Esophagus muscularis mucosa (tissue), 4 donors: ENCODE measurements around the gene SLC7A14.

ENCODE experiments used
- EP300 ChIP-seq: sonication (generic); formaldehyde crosslinking; IDR thresholded peaks from one replicate; pipeline ENCODE4 v1.6.1; 2017; ENCODE audit warnings: antibody characterized with exemption
- POLR2A ChIP-seq: fragments of 450-650 bp; IDR thresholded peaks from one replicate; pipeline ENCODE4 v1.6.1; 2017; ENCODE audit warnings: antibody characterized with exemption, moderate library complexity, mild to moderate bottlenecking, low read depth
- POLR2AphosphoS5 ChIP-seq, 2 donors: sonication (generic); formaldehyde crosslinking; IDR thresholded peaks; one replicate each; pipeline ENCODE4 v1.6.1; 2017; ENCODE audit warnings: antibody characterized with exemption in 2 of 2
- TF ChIP-seq, protein P1 (sequence below), 3 experiments: fragments of 200-600 bp in 2 of 3; fragments of 450-650 bp in 1 of 3; sonication (generic) in 2 of 3; IDR thresholded peaks; one replicate each; pipeline ENCODE4 v1.5.1; 2017 to 2019; ENCODE audit warnings: antibody characterized with exemption in 3 of 3, mild to moderate bottlenecking in 2 of 3, moderate library complexity in 1 of 3

DNA sequence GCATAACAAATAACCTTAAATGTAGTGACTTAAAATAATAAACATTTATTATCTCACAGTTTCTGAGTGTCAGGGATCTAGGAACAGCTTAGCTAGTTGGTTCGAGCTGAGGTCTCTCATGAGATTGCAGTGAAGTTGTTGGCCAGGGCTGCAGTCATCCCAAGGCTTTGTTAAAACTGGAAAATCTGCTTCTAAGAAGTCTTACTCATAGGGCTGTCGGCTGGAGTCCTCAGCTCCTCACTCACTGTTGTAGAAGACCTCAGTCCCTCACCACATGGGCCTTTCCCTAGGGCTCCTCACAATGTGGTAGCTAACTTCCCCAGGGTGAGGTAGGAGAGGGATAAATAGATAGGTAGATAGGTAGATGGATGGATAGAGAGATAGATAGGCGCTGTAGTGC is 20.8 kb upstream of the SLC7A14 start:
- no peak for TF ChIP-seq POLR2A
- TF ChIP-seq, protein P1, sequence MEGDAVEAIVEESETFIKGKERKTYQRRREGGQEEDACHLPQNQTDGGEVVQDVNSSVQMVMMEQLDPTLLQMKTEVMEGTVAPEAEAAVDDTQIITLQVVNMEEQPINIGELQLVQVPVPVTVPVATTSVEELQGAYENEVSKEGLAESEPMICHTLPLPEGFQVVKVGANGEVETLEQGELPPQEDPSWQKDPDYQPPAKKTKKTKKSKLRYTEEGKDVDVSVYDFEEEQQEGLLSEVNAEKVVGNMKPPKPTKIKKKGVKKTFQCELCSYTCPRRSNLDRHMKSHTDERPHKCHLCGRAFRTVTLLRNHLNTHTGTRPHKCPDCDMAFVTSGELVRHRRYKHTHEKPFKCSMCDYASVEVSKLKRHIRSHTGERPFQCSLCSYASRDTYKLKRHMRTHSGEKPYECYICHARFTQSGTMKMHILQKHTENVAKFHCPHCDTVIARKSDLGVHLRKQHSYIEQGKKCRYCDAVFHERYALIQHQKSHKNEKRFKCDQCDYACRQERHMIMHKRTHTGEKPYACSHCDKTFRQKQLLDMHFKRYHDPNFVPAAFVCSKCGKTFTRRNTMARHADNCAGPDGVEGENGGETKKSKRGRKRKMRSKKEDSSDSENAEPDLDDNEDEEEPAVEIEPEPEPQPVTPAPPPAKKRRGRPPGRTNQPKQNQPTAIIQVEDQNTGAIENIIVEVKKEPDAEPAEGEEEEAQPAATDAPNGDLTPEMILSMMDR (IDR thresholded peaks at IDR 0.05): no peak
- TF ChIP-seq POLR2AphosphoS5 (IDR thresholded peaks at IDR 0.05): no peak
- no peak for TF ChIP-seq EP300
